GM19397 (cell line): ENCODE data around the gene ZNF136.
A peak's percentile ranks its signal among the peaks of the same experiment; 100 is the strongest.

ENCODE experiments used
- ATAC-seq: cut with Tn5 transposase; IDR thresholded peaks from one replicate; pipeline ENCODE4 v1.9.1; 2021; ENCODE audit warnings: mild to moderate bottlenecking, moderate library complexity; ENCODE audit not compliant: unreplicated experiment

ZNF136 gene

DNA sequence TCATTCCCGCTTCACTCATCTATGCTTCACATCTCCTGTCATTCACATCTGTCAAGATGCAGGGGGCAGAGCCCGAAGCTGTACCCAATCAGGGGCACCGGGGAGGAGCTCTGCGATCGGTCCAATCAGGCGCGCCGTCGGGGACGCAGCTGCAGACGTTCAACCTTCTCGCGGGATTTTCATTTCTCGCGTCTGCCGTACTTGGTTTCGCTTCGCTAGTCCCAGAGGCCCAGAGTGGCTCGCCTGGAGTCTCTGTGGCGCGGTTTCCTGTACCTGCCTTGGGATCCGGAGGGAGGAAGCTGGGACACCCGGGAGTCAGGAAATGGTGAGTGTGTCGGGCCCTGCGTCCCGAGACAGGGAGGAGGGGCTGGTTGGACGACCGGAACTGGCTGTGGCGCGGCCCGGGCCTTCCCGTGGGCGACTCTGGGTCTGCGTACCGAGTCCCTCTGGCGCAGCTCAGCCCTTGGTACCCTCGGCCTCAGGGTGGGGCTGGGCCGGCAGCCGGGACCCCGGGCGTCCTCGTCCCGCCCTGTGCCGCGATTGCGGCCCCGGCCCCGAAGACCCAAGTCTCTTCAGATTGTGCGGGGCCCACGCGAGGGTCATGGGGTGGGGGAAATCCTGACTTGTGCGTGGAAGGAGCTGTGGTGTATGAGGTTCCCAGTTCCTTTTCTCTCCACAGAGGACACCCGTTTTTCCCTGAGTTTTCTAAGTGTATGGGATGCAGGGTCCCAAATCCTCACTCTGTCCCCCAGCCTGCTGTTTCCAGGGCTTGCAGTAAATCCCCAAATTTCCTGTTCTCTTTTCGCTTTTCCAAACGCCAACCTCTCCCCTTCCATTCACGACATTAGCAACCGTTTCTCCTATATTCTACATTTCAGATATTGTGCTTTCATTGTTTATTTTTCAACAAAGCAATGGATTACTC is at the start of gene ZNF136:
Gene ZNF136, plus strand, starts transcription at position 215 of the 925 bp plus-strand sequence. Its CDS starts 108 bp downstream, at position 323.
- peak; percentile 95 for ATAC-seq

DNA sequence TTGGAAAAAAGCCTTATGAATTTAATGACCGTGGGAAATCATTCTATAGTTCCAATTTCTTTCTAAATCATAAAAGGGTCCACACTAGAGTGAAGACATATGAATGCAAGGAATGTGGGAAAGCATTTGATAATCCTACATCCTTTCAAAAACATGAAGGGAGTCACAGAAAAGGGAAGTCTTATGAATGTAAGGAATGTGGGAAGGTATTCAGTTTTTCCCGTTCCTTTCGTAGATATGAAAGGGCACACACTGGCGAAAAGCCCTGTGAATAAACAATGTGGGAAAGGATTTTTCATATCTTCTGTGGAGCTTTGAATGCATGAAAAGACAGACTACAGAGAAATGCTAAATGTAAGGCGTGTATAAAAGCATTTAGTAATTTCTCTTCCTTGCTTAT is 49.8 kb upstream of the ZNF136 start:
- no peak for ATAC-seq

DNA sequence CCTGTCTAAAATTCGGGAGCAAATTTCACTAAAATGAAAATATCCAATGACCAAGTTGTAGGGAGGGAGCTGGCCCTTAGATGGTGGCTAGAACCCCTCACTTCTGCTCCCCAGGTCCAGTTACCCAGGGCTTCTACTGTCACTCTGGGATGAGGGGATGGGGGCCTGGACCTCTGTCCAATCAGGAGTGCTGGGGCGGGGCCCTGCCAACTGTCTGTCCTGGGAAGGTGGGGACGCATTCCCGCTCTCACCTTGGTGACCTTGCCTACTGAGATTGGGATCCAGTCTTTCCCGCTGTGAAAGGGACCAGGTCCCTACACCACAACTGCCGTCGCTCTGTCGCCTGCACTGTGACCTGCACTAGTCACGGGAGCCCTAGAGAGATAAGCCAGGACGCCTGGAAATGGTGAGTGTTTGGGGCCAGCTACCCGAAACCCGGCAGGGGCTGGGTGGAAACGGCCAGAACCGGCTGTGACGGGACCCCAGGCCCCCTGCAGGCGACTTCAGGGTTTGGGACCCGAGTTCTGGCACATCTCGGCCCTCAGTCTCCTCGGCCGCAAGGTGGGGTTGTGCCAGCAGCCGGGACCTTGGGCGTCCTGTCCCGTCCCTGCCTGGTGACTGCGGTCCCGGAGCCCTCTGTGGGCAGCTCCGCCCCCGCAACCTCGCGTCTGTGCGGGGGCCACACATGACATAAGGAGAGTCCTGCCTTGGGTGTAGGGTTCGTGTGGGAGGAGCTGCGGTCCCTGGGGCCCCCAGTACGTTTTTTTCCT is 45.5 kb upstream of the ZNF136 start:
- ATAC-seq = no peak

DNA sequence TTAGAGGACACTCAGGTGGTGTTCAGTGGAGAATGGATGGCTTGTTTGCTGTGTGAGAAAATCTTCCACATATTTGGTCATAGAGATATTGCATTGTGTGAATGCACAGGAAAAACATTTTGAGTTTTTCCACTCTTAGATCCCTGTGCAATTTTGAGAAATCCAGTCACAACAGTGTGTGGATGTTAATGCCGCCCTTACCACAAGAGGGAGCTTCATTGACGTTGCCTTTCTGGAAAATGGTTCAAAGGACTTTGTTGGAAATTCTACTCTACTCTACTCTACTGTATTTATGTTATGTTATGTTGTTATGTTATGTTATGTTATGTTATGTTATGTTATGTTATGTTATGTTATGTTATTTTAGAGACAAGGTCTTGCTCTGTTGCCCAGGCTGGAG is 36.2 kb upstream of the ZNF136 start:
- no peak for ATAC-seq

DNA sequence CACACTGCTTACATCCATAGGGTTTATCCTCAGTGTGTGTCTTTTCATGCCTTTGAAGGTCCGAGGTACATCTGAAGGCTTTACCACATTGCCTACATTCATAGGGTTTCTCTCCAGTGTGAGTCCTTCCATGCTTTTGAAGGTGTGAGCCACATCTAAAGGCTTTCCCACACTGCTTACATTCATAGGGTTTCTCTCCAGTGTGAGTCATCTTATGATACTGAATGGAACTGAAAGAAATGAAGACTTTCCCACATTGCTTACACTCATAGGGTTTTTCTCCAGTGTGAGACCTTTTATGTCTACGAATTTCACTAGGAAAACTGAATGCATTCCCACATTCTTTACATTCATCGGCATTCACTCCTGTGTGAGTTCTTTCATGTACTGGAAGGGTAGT is 29.8 kb upstream of the ZNF136 start:
- ATAC-seq = no peak

DNA sequence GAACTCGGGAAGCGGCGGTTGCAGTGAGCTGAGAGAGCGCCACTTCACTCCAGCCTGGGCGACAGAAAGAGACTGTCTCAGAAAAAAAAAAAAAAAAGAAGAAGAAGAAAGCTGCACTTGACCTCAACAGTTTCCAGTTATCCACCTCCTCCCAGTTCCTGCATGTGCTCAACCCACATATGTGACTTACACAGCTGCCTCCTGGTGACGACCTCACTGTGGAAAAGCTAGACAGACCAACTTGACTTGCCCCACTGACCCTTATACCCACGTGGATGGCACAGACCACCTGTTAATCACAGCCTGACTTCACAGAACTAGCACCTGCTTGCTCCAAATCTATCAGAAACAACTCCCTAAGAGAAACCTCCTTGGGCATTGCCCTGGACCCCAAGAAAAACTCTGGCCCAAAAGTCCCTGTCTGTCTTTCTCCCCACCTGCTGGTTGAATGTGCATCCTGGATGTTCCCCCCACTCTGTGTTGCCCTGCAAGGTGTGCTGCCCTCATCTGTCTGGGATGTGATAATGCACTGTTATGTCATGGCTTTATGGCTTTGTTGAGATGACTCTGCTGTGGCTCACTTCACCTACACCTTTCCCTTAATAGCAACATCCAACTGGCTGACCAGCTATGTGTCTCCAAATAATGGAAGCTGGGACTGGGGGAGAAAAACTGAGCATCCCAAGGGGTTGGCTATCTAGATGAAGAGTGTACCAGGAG is 25.5 kb upstream of the ZNF136 start:
- ATAC-seq = no peak

DNA sequence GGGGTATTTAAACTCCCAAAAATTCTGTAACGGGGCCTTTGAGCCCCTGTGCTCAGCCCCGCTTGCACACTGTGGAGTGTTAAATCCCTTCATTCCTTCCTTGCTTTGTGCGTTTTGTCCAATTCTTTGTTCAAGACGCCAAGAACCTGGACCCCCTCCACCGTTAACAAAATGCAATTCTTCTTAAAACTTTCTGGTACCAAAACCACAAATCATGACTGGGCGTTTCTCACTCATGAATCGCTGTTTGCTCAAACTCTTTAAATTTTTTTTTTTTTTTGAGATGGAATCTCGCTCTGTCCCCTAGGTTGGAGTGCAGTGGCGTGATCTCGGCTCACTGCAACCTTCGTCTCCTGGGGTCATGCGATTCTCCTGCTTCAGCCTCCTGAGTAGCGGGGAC is 23.6 kb upstream of the ZNF136 start:
- ATAC-seq = no peak

DNA sequence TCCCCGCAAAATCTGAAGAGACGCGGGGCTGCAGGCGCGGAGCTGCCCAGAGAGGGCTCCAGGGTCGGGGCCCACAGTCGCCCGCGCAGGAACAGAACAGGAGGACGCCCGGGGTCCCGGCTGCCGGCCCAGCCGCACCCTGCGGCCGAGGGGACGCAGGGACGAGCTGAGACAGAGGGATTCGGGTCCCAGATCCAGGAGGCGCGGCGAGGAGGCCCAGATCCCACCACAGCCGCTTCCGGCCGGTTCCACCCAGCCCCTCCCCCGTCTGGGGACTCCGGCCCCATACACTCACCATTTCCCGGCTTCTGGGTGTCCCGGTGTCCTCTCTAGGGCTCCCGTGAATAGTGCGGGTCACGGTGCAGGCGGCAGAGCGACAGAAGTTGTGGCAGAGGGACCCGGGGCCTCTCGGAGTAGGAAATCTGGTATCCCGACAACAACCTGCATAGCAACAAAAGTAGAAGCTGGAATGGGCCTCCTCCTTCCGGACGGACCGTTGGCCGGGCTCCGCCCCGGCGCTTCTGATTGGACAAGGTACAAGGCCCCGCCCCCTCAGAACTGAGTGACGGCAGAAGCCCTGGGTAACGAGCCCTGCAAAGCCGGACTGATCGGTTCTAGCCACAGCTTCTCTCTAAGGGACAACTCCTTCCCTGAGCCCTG is 22.9 kb upstream of the ZNF136 start, which contains the start of gene ZNF20:
Gene ZNF20, minus strand, starts transcription at position 466 of the 660 bp plus-strand sequence. Its CDS starts 168 bp downstream, at position 298.
- peak; percentile 88 for ATAC-seq

DNA sequence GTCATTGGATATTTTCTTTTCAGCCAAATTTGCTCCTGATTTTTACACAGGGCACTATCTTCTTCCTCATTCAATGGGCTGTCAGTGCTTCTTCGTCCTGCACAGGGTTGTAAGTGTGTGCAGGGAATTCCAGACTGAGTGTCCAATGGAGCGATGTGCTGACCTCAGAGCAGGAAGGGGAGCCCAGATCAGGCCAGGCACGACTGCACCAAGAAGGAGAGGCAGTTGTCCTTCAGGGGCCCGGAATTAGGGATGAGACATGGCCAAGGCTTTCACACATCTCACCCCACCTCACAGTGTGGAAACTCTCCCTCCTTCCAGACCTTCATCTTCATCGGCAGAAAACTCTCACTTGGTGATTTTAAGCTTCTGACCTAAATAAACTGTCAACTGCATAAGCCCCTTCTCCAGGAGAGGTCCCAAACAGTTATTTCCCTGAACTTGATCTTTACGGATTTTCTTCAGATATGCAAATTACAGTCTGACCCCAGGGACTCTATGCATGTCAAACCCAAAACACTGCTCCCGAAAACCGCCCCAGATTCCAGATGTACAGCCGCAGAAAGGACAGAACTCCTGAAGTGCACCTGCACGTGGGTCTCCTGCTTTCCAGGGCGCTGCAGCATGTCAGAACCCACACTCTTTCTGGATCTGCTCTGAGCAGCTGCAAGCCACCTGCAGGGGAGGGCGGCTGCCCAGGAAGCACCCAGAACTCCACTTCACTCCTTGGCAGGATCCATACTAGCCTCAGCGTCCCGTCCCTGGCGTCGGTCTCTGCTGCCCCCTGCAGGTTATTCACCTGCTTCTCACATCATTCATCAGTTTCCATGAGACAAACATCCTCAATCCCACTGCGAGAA is 22.1 kb upstream of the ZNF136 start:
- no peak for ATAC-seq

DNA sequence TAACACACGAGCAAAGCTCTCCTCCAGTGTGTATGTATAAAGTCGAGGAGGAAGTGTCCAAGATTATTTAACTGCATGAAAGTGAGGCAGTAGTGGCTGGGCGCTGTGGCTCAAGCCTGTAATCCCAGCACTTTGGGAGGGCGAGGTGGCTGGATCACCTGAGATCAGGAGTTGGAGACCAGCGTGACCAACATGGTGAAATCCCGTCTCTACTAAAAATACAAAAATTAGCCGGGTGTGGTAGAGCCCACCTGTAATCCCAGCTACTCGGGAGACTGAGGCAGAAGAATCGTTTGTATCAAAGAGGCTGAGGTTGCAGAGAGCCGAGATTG is 21.5 kb upstream of the ZNF136 start:
- no peak for ATAC-seq

DNA sequence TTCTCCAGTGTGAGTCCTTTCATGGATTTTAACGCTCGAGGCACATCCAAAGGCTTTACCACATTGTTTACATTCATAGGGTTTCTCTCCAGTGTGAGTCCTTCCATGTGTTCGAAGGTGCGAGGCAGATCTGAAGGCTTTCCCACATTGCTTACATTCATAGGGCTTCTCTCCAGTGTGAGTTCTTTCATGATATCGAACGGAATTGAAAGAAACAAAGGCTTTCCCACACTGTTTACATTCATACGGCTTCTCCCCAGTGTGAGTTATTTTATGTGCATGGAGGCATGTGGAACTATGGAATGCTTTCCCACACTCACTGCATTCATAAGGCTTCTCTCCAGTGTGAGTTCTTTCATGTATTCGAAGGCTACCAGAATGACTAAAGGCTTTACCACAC is 17.5 kb upstream of the ZNF136 start:
- ATAC-seq = no peak

DNA sequence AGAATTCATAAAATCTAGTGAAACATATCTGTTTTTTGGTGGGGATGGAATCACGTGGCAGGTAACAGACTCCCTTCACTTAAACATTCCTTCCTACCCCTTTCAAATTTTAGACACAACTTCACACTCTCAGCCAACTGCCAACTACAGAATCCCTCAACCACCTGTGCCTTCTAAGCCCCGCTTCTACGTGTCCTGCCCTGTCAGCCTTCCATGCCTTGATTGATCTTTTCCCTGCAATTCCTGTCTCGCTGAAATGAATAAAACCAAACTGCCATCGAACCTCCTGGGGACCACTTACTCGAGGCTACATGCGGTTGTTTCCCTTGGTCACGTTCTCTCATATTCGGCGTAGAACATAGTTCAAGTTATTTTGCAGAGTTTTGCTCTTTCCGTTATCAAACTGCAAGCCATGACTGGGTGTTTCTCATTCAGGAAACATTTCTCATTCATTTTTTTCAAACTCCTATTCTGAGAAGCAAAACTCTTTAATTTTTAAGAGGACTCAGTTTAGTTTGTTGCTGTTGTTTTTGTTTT is 7.5 kb upstream of the ZNF136 start:
- ATAC-seq = no peak

DNA sequence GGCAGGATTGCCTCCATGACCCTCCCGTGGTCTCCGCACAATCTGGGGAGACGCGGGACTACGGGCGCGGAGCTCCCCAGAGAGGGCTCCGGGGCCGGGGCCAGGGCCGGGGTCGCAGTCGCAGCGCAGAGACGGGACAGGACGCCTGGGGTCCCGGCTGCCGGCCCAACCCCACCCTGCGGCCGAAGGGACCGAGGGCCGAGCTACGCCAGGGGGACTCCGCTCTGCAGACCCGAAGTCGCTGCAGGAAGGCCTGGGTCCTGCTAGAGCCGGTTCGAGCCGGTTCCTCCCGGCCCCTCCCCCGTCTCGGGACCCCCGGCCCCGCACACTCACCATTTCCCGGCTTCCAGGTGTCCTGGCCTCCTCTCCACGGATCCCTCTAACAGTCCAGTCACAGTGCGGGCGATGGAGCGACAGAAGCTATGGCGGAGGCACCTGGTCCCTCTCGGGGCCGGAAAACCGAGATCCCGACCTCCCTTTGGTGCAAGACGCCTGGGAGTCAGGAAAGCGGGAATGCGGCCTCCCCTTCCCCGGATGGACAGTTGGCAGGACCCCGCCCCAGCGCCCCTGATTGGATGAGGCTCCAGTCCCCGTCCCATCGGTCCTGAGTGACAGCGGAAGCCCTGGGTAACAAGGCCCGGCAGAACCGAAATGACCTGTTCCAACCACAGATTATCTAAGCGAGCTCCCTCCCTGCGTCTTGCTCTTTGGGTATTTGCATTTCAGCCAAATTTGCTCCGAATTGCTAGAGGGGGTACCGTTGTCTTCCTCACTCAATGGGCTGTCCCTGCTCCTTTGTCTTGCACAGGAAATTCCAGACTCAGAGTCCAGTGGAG is 6.5 kb upstream of the ZNF136 start, which contains the start of gene ZNF625:
Gene ZNF625, minus strand, starts transcription at position 512 of the 836 bp plus-strand sequence. Its CDS starts 176 bp downstream, at position 336.
- ATAC-seq = peak; percentile 88

DNA sequence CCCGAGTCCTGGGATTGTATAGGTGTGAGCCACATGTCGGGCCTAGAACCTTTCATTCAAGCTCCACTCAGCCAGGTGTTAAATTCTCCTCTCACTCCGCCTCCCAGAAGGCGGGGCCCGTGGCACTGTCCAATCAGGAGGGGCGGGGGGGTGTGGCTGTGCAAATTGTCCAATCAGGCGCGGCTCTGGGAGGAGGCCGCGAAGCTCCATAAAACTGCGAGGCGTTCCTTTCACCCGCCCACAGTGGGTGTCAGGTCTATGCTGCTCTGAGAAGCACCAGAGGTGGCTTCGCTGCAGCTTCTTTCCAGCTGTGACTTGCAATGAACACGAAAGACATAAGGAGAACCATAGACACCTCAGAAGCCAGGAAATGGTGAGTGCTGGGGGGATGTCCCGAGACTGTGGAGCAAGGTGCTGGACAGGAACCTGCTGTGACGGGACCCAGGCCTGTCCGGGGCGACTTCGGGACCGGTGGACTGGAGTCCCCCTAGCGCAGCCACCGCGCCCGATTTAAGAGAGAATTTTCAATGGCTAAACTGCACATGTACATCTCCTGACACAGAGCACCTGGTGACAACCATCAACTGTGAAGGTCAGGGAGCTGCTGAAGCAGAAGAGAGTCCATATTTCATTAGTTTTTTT is 3.0 kb upstream of the ZNF136 start:
- no peak for ATAC-seq

DNA sequence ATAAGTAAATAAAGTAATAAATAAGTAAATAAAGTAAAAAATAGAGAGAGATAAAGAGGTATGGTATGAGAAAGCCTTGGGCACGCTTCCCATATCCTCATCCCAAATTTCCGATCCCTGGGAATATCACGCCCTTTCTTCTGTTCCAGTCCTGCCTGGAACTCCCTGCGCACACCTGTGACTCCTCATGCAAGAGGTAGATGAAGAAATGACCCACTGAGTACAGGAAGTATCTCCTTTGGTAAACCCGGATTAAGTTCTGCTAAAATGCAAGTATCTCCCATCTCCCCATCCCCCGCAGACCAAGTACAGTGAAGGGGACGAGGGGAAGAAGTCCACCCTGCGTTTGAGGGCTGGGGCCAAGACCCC is 399 bp upstream of the ZNF136 start:
- ATAC-seq = no peak

DNA sequence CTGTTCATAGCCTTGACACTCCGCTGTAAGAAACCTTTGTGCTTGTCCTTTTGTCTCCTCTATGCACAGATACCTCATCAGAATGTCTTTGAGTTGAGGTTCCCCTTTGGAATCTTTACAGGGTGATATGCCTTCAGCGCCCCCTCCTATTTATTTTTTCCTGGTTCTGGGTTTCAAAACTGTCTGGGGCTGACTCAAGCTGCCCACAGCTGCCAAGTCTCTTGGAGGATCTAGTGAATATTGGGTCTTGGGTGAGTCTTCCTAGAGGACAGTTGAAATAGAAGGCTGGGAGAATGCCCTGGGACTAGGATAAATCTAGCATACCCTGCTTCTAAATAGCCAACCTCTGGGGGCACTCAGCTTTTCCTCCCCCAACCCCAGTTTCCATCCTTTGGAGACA is 930 bp downstream of the ZNF136 start:
- no peak for ATAC-seq

DNA sequence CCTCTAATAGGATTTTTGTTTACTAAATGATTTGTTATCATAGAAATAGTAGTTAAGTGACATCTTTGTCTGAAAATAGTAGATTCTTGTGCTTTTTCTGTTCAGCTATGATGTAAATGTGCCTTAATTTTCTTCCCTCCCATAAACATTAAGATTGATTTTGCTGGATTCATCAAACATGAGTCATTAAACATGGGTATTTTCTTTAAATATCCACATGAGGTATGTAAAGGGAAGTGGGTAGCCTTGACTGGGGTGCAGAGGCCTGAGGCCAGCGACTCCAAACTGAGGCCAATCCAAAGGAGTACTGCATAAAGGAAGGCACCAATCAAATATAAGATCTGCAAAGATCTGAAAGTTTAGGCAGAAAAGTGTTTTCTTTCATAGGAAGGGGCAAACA is 3.7 kb downstream of the ZNF136 start:
- no peak for ATAC-seq

DNA sequence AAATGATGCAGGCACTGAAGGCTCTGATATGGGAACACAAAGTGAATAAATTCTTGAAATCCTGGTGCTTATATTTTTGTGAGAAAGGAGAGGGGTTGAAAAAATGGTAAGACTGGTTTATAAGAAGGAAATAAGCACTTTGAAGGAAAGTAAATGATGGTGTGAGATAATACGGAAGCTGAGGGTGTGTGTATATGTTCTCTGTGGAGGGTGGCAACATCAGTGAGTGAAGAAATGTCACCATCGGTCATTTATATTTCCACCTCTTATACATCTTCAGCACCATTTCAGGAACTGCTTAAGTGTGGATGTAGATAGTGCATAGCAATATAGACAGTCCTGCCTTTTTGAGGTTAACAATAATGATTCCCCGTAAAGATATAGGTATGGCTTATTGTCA is 17.5 kb downstream of the ZNF136 start:
- no peak for ATAC-seq
